Cardiac muscle cell (in vitro differentiated cells and primary cell): ENCODE data around the gene PIK3AP1. TPM values are rescaled to one million over a fixed set of nuclear protein-coding genes. Genes with fewer than 3 reads are reported as not detected.

Experiments used
- DNase-seq, 2 donors: peaks; one replicate each; pipeline versions ENCODE4 v3.0.0 to v3.0.0-alpha.2; 2010 to 2017; ENCODE audit warnings: low read depth in 1 of 2, low spot score in 1 of 2
- H3K27ac ChIP-seq: fragments of 200-600 bp; sonication (generic); 2 replicates; pipeline ENCODE4 v1.5.1; 2016
- H3K27me3 ChIP-seq: fragments of 200-600 bp; sonication (generic); 2 replicates; pipeline ENCODE4 v1.6.0; 2016; ENCODE audit warnings: control low read depth
- H3K36me3 ChIP-seq: fragments of 200-600 bp; sonication (generic); 2 replicates; pipeline ENCODE4 v1.5.1; 2016; ENCODE audit warnings: control low read depth
- H3K4me1 ChIP-seq: fragments of 200-600 bp; sonication (generic); 2 replicates; pipeline ENCODE4 v1.8.1; 2017; ENCODE audit warnings: low read depth, mild to moderate bottlenecking, mixed run types
- H3K4me3 ChIP-seq: fragments of 200-600 bp; sonication (generic); 2 replicates; pipeline ENCODE4 v1.5.1; 2016; ENCODE audit warnings: mild to moderate bottlenecking
- H3K9me3 ChIP-seq: fragments of 200-600 bp; sonication (generic); 2 replicates; pipeline ENCODE4 v1.5.1; 2017; ENCODE audit warnings: low read depth, mild to moderate bottlenecking, control low read depth
- CTCF ChIP-seq: IDR thresholded peaks from 2 replicates; pipeline ENCODE4 v1.5.1; 2012; ENCODE audit warnings: low read depth, mild to moderate bottlenecking, low read length
- polyA plus RNA-seq: library from polyadenylated mRNA; unstranded; fragments of >200 nt; fragmentation: Nextera tagmentation; extraction: Ambion mirVana; gene quantifications from 2 replicates; pipeline ENCODE4 v1.2.1, GENCODE V29; 2016
- total RNA-seq: library from RNA; depleted of rRNA; stranded (reverse); fragments of >200 nt; gene quantifications from 2 replicates; pipeline ENCODE4 v1.2.3, GENCODE V29; 2016

Gene PIK3AP1
- total and polyA plus RNA-seq, 2 experiments from 2014 or later, result 1.1 to 2.7 TPM

GRCh38 chr10:96706331-96706853 lies 13.9 kb downstream of the PIK3AP1 start:
- Histone ChIP-seq H3K4me1 (no peaks in the 10 kb centered on the region), H3K4me3 (no peak overlapping the region), H3K36me3 (no peaks in the 10 kb centered on the region), H3K9me3 (no peaks in the 10 kb centered on the region), H3K27me3 (no peaks in the 10 kb centered on the region), H3K27ac (no peak overlapping the region)
- DNase-seq, result no peak
- TF ChIP-seq CTCF, result no peak

GRCh38 chr10:96705134-96705533 lies 15.2 kb downstream of the PIK3AP1 start:
- H3K27me3 ChIP-seq, result no peaks in the 10 kb centered on the region
- DNase-seq, result no peak
- TF ChIP-seq CTCF, result no peak
- H3K27ac ChIP-seq, result no peak overlapping the region
- H3K9me3 ChIP-seq, result no peaks in the 10 kb centered on the region
- no peaks in the 10 kb centered on the region for H3K36me3 ChIP-seq
- no peaks in the 10 kb centered on the region for H3K4me1 ChIP-seq
- H3K4me3 ChIP-seq, result no peak overlapping the region

- no peaks in the 10 kb centered on the region for H3K27me3 ChIP-seq
- H3K4me1 ChIP-seq, result no peaks in the 10 kb centered on the region
- H3K4me3 ChIP-seq, result no peak overlapping the region
- no peak for TF ChIP-seq CTCF
- H3K27ac ChIP-seq, result no peak overlapping the region
- no peaks in the 10 kb centered on the region for H3K9me3 ChIP-seq
- DNase-seq, result no peak
- no peaks in the 10 kb centered on the region for H3K36me3 ChIP-seq
Observed at GRCh38 chr10:96704563-96704962, 15.8 kb downstream of the PIK3AP1 start.

- Histone ChIP-seq H3K4me3 (no peak overlapping the region), H3K27ac (no peak overlapping the region), H3K4me1 (no peaks in the 10 kb centered on the region), H3K9me3 (no peaks in the 10 kb centered on the region), H3K27me3 (no peaks in the 10 kb centered on the region), H3K36me3 (no peaks in the 10 kb centered on the region)
- TF ChIP-seq CTCF, result no peak
- no peak for DNase-seq
Observed at GRCh38 chr10:96703358-96703757, 17.0 kb downstream of the PIK3AP1 start.

GRCh38 chr10:96701265-96701664 lies 19.0 kb downstream of the PIK3AP1 start:
- Histone ChIP-seq H3K4me3 (no peak overlapping the region), H3K36me3 (no peaks in the 10 kb centered on the region), H3K4me1 (no peaks in the 10 kb centered on the region), H3K27ac (no peak overlapping the region), H3K27me3 (no peaks in the 10 kb centered on the region), H3K9me3 (no peaks in the 10 kb centered on the region)
- TF ChIP-seq CTCF, result no peak
- DNase-seq, result no peak
